GM21825 (cell line): Measurements from ENCODE around the gene MICAL2.

Source experiments
- ATAC-seq: cut with Tn5 transposase; IDR thresholded peaks from one replicate; pipeline ENCODE4 v1.9.1; 2021; ENCODE audit warnings: mild to moderate bottlenecking, moderate library complexity; ENCODE audit not compliant: unreplicated experiment

Gene MICAL2

GRCh38 chr11:12098601-12099000 lies 11.8 kb upstream of the MICAL2 start:
- ATAC-seq: no peak

GRCh38 chr11:12099132-12099873 lies 11.1 kb upstream of the MICAL2 start:
- no peak for ATAC-seq

- ATAC-seq: no peak
Observed at GRCh38 chr11:12100429-12100828, 10.0 kb upstream of the MICAL2 start.

- no peak for ATAC-seq
Observed at GRCh38 chr11:12100841-12101242, 9.5 kb upstream of the MICAL2 start.

- ATAC-seq: no peak
Observed at GRCh38 chr11:12101318-12101717, 9.1 kb upstream of the MICAL2 start.

- no peak for ATAC-seq
Observed at GRCh38 chr11:12102588-12103410, 7.6 kb upstream of the MICAL2 start.

GRCh38 chr11:12103411-12104225 lies 6.8 kb upstream of the MICAL2 start:
- no peak for ATAC-seq

GRCh38 chr11:12105471-12105870 lies 4.9 kb upstream of the MICAL2 start:
- no peak for ATAC-seq

GRCh38 chr11:12106101-12106500 lies 4.3 kb upstream of the MICAL2 start:
- ATAC-seq: no peak

GRCh38 chr11:12106501-12106900 lies 3.9 kb upstream of the MICAL2 start:
- no peak for ATAC-seq

GRCh38 chr11:12108875-12109453 lies 1.4 kb upstream of the MICAL2 start:
- no peak for ATAC-seq

- ATAC-seq: no peak
Observed at GRCh38 chr11:12109591-12110196, 696 bp upstream of the MICAL2 start.

GRCh38 chr11:12110714-12111548 lies 541 bp downstream of the MICAL2 start:
- ATAC-seq: peak; percentile 23

GRCh38 chr11:12111549-12112520 lies 1.4 kb downstream of the MICAL2 start:
- no peak for ATAC-seq

- no peak for ATAC-seq
Observed at GRCh38 chr11:12112750-12113149, 2.4 kb downstream of the MICAL2 start.

- ATAC-seq: no peak
Observed at GRCh38 chr11:12113294-12113693, 2.9 kb downstream of the MICAL2 start.

GRCh38 chr11:12114193-12115033 lies 4.0 kb downstream of the MICAL2 start:
- no peak for ATAC-seq
